Measurements from ENCODE around the gene HIVEP3. TPM values are rescaled to one million over a fixed set of nuclear protein-coding genes. Genes with fewer than 3 reads are reported as not detected.

HIVEP3 gene
- polyA plus RNA-seq, 1 donor (not counting 4 experiments of a cell fraction or from before 2014, with no cell fraction given) = 1.1 TPM

- peaks cover 40% of the 10 kb centered on the region for H3K4me1 ChIP-seq (ENCODE audit: control insufficient read depth, extremely low read depth, insufficient read depth, low read length)
- no peaks in the 10 kb centered on the region for H3K27me3 ChIP-seq (ENCODE audit: control insufficient read depth, extremely low read depth, insufficient read depth, low read length)
- H4K20me1 ChIP-seq (ENCODE audit: control insufficient read depth, extremely low read depth, insufficient read depth, low read length) = no peaks in the 10 kb centered on the region
- no peak overlapping the region for H3K27ac ChIP-seq (ENCODE audit: control insufficient read depth, insufficient read depth, low read length)
- DNase-seq (ENCODE audit: low read depth, low spot score) (no peak), FAIRE-seq (no peak)
- TF ChIP-seq, protein P1, sequence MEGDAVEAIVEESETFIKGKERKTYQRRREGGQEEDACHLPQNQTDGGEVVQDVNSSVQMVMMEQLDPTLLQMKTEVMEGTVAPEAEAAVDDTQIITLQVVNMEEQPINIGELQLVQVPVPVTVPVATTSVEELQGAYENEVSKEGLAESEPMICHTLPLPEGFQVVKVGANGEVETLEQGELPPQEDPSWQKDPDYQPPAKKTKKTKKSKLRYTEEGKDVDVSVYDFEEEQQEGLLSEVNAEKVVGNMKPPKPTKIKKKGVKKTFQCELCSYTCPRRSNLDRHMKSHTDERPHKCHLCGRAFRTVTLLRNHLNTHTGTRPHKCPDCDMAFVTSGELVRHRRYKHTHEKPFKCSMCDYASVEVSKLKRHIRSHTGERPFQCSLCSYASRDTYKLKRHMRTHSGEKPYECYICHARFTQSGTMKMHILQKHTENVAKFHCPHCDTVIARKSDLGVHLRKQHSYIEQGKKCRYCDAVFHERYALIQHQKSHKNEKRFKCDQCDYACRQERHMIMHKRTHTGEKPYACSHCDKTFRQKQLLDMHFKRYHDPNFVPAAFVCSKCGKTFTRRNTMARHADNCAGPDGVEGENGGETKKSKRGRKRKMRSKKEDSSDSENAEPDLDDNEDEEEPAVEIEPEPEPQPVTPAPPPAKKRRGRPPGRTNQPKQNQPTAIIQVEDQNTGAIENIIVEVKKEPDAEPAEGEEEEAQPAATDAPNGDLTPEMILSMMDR (optimal IDR thresholded peaks at IDR 0.05 in 1 of 3, IDR thresholded peaks at IDR 0.05 in 1 of 3, conservative IDR thresholded peaks at IDR 0.05 in 1 of 3; ENCODE audit: extremely low read depth in 1 of 3, insufficient read depth in 2 of 3, low read length in 3 of 3) = no peak
- TF ChIP-seq EZH2 (IDR thresholded peaks at IDR 0.05; ENCODE audit: low read length) = no peak
- H3K79me2 ChIP-seq (ENCODE audit: control insufficient read depth, insufficient read depth, low read length) = no peaks in the 10 kb centered on the region
- H3K4me2 ChIP-seq (ENCODE audit: control insufficient read depth, extremely low read depth, insufficient read depth, low read depth, low read length) = no peak overlapping the region
- H3K9me1 ChIP-seq (ENCODE audit: control insufficient read depth, extremely low read depth, insufficient read depth, low read length) = no peaks in the 10 kb centered on the region
- no peak overlapping the region for H3K4me3 ChIP-seq (ENCODE audit: control insufficient read depth in 2 of 3, extremely low read depth in 1 of 3, insufficient read depth in 2 of 3, low read depth in 1 of 3, low read length in 3 of 3)
- dilution Hi-C loops (cut with MboI; ENCODE audit: extremely low pct_ligation_motif_present, low sequenced_read_pairs) = no loop called here
- no peaks in the 10 kb centered on the region for H3K9me3 ChIP-seq (ENCODE audit: control insufficient read depth, low read depth, low read length)
- H3K36me3 ChIP-seq (ENCODE audit: control insufficient read depth in 2 of 2, extremely low read depth in 1 of 2, insufficient read depth in 2 of 2, low read length in 2 of 2) = no peaks in the 10 kb centered on the region
- no peak overlapping the region for H3K9ac ChIP-seq (ENCODE audit: control insufficient read depth, extremely low read depth, insufficient read depth, low read length)
- no peak overlapping the region for H2AFZ ChIP-seq (ENCODE audit: control insufficient read depth, low read length)
These were observed 58.0 kb downstream of the HIVEP3 start for GRCh38 chr1:41860771-41861170.

GRCh38 chr1:41860214-41860613 is 58.5 kb downstream of the HIVEP3 start:
- Histone ChIP-seq H4K20me1 (ENCODE audit: control insufficient read depth, extremely low read depth, insufficient read depth, low read length) (no peaks in the 10 kb centered on the region), H3K27me3 (ENCODE audit: control insufficient read depth, extremely low read depth, insufficient read depth, low read length) (no peaks in the 10 kb centered on the region), H3K4me2 (ENCODE audit: control insufficient read depth, extremely low read depth, insufficient read depth, low read depth, low read length) (no peak overlapping the region), H3K36me3 (ENCODE audit: control insufficient read depth in 2 of 2, extremely low read depth in 1 of 2, insufficient read depth in 2 of 2, low read length in 2 of 2) (no peaks in the 10 kb centered on the region), H3K9me1 (ENCODE audit: control insufficient read depth, extremely low read depth, insufficient read depth, low read length) (no peaks in the 10 kb centered on the region), H3K4me1 (ENCODE audit: control insufficient read depth, extremely low read depth, insufficient read depth, low read length) (peaks cover 40% of the 10 kb centered on the region), H3K79me2 (ENCODE audit: control insufficient read depth, insufficient read depth, low read length) (no peaks in the 10 kb centered on the region), H3K9ac (ENCODE audit: control insufficient read depth, extremely low read depth, insufficient read depth, low read length) (no peak overlapping the region), H2AFZ (ENCODE audit: control insufficient read depth, low read length) (no peak overlapping the region), H3K4me3 (ENCODE audit: control insufficient read depth in 2 of 3, extremely low read depth in 1 of 3, insufficient read depth in 2 of 3, low read depth in 1 of 3, low read length in 3 of 3) (no peak overlapping the region), H3K9me3 (ENCODE audit: control insufficient read depth, low read depth, low read length) (no peaks in the 10 kb centered on the region), H3K27ac (ENCODE audit: control insufficient read depth, insufficient read depth, low read length) (no peak overlapping the region)
- dilution Hi-C loops (cut with MboI; ENCODE audit: extremely low pct_ligation_motif_present, low sequenced_read_pairs) = no loop called here
- TF ChIP-seq EZH2 (IDR thresholded peaks at IDR 0.05; ENCODE audit: low read length) = no peak
- TF ChIP-seq, protein P1 (optimal IDR thresholded peaks at IDR 0.05 in 1 of 3, IDR thresholded peaks at IDR 0.05 in 1 of 3, conservative IDR thresholded peaks at IDR 0.05 in 1 of 3; ENCODE audit: extremely low read depth in 1 of 3, insufficient read depth in 2 of 3, low read length in 3 of 3) = no peak
- no peak for FAIRE-seq
- DNase-seq (ENCODE audit: low read depth, low spot score) = no peak

Data from keratinocyte (primary cell).